ENCODE measurements around the gene XYLT2. TPM values are rescaled to one million over a fixed set of nuclear protein-coding genes. Genes with fewer than 3 reads are reported as not detected.

The XYLT2 gene
- total and polyA plus RNA-seq, 2 experiments from 2014 or later: 14.2 to 44.9 TPM

GRCh38 chr17:50355336-50355700, 9.4 kb downstream of the XYLT2 start:
- H3K27ac Mint-ChIP-seq: no peak overlapping the region
- peaks cover 53% of the 10 kb centered on the region for H3K36me3 Mint-ChIP-seq (ENCODE audit: low read depth)
- Histone ChIP-seq H3K27me3 (ENCODE audit: insufficient read depth) (no peaks in the 10 kb centered on the region), H3K9me2 (ENCODE audit: insufficient read depth) (no peaks in the 10 kb centered on the region), H3K36me3 (ENCODE audit: insufficient read depth) (no peaks in the 10 kb centered on the region), H3K4me2 (no peak overlapping the region), H3F3A (replicated peaks; ENCODE audit: low read depth) (no peaks in the 10 kb centered on the region), H3K4me3 (no peak overlapping the region), H3K27ac (ENCODE audit: low read depth) (no peak overlapping the region), H3K4me1 (ENCODE audit: insufficient read depth) (no peaks in the 10 kb centered on the region), H2AFZ (no peak overlapping the region), H4K20me1 (replicated peaks; ENCODE audit: insufficient read depth) (no peaks in the 10 kb centered on the region; the same call in 1 of the 2 replicates), H3K79me2 (replicated peaks; ENCODE audit: insufficient read depth) (no peaks in the 10 kb centered on the region)
- peaks cover 11% of the 10 kb centered on the region for H3K27me3 Mint-ChIP-seq (ENCODE audit: insufficient read depth, low read depth, poor library complexity)
- ATAC-seq (no peak), DNase-seq (ENCODE audit: low spot score) (no peak)
- TF ChIP-seq STAT1 (IDR thresholded peaks at IDR 0.05; ENCODE audit: unreplicated experiment): no peak
- TF ChIP-seq ETS1 (IDR thresholded peaks at IDR 0.05): no peak
- no peak for TF ChIP-seq CREB1 (CRISPR knock-in tag; IDR thresholded peaks at IDR 0.05; ENCODE audit: low read depth)
- TF ChIP-seq CTCF (conservative IDR thresholded peaks at IDR 0.05; ENCODE audit: low read depth in 2 of 2): no peak
- no peak for TF ChIP-seq ZNF114 (CRISPR knock-in tag; IDR thresholded peaks at IDR 0.05)
- H3K4me3 Mint-ChIP-seq: no peak overlapping the region
- H3K4me1 Mint-ChIP-seq: no peaks in the 10 kb centered on the region; the same call in 2 of the 3 replicates
- H3K9me3 Mint-ChIP-seq: no peaks in the 10 kb centered on the region; the same call in 2 of the 3 replicates

GRCh38 chr17:50355701-50356341, 9.9 kb downstream of the XYLT2 start:
- H3K9me3 Mint-ChIP-seq: no peaks in the 10 kb centered on the region; the same call in 2 of the 3 replicates
- TF ChIP-seq ZNF114 (CRISPR knock-in tag; IDR thresholded peaks at IDR 0.05) (no peak), JUNB (IDR thresholded peaks at IDR 0.05; ENCODE audit: unreplicated experiment) (no peak), CREB1 (CRISPR knock-in tag; IDR thresholded peaks at IDR 0.05; ENCODE audit: low read depth) (no peak), POLR2AphosphoS5 (IDR thresholded peaks at IDR 0.05; ENCODE audit: low read depth) (no peak), CTCF (conservative IDR thresholded peaks at IDR 0.05; ENCODE audit: low read depth in 2 of 2) (no peak), STAT1 (IDR thresholded peaks at IDR 0.05; ENCODE audit: unreplicated experiment) (no peak), ZNF331 (CRISPR knock-in tag; IDR thresholded peaks at IDR 0.05; ENCODE audit: low read depth) (no peak), REST (IDR thresholded peaks at IDR 0.05; ENCODE audit: unreplicated experiment) (no peak), EZH2 (IDR thresholded peaks at IDR 0.05; ENCODE audit: low read depth, unreplicated experiment) (no peak), EZH2phosphoT487 (IDR thresholded peaks at IDR 0.05; ENCODE audit: unreplicated experiment) (no peak), ETS1 (IDR thresholded peaks at IDR 0.05) (no peak)

More at GRCh38 chr17:50355701-50356341, 9.9 kb downstream of the XYLT2 start:
- no peak overlapping the region for H3K27ac ChIP-seq (ENCODE audit: low read depth)
- no peaks in the 10 kb centered on the region for H3K36me3 ChIP-seq (ENCODE audit: insufficient read depth)
- no peaks in the 10 kb centered on the region for H3K9me2 ChIP-seq (ENCODE audit: insufficient read depth)
- ATAC-seq (no peak), DNase-seq (ENCODE audit: low spot score) (no peak)
- no peaks in the 10 kb centered on the region for H3K27me3 ChIP-seq (ENCODE audit: insufficient read depth)
- no peaks in the 10 kb centered on the region; the same call in 1 of the 2 replicates for H4K20me1 ChIP-seq (replicated peaks; ENCODE audit: insufficient read depth)
- no peaks in the 10 kb centered on the region for H3F3A ChIP-seq (replicated peaks; ENCODE audit: low read depth)
- H3K4me1 ChIP-seq (ENCODE audit: insufficient read depth): no peaks in the 10 kb centered on the region
- H3K79me2 ChIP-seq (replicated peaks; ENCODE audit: insufficient read depth): no peaks in the 10 kb centered on the region
- peaks cover 8% of the 10 kb centered on the region for H3K27me3 Mint-ChIP-seq (ENCODE audit: insufficient read depth, low read depth, poor library complexity)
- H3K4me3 Mint-ChIP-seq: no peak overlapping the region
- no peaks in the 10 kb centered on the region; the same call in 2 of the 3 replicates for H3K4me1 Mint-ChIP-seq
- H3K36me3 Mint-ChIP-seq (ENCODE audit: low read depth): peaks cover 53% of the 10 kb centered on the region
- no peak overlapping the region for H3K27ac Mint-ChIP-seq
- no peak overlapping the region for H2AFZ ChIP-seq
- H3K4me2 ChIP-seq: no peak overlapping the region
- no peak overlapping the region for H3K4me3 ChIP-seq
